ENCODE measurements around the gene UBE2F. TPM values are rescaled to one million over a fixed set of nuclear protein-coding genes. Genes with fewer than 3 reads are reported as not detected.

Gene UBE2F
- total and polyA plus RNA-seq, 2 of the 13 experiments (the other 11 are each of a cell fraction or from before 2014, with no cell fraction given): 35.4 to 73.1 TPM

DNA sequence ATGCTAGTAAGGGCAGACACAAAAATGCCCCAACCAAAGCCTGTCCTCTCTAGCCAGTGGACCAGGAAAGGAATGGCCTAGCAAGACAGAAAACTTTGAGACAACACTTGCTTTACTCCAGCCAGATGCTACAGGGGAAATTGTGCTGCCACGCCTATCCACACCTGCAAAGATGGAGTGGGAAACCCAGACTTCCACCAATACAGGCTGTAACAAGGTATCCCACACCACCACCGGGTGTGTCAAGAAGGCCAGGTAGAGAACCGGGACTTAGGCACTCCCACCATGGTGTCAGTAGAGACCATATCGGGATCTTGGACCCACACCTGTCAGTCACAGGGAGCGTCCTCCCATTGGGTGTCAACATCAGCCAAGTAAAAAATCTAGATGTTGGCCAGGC lies 117.1 kb downstream of the UBE2F start:
- no peaks in the 10 kb centered on the region for H3K79me2 ChIP-seq (ENCODE audit: insufficient read depth, low read length)
- H3K9ac ChIP-seq (ENCODE audit: insufficient read depth, low read depth, low read length): no peak overlapping the region
- no peak for FAIRE-seq
- no peak for ATAC-seq
- no peak overlapping the region for H3K4me3 ChIP-seq (replicated peaks in 1 of 3; ENCODE audit: insufficient read depth in 1 of 3, low read depth in 2 of 3, low read length in 3 of 3)
- BruUV-seq (replicated peaks): no TSS peak
- H3K36me3 ChIP-seq (replicated peaks in 1 of 2; ENCODE audit: control insufficient read depth in 1 of 2, insufficient read depth in 2 of 2, low read length in 2 of 2): peaks cover 30 to 45% of the 10 kb centered on the region in 2 experiments
- no peak for TF ChIP-seq SNAI1 (CRISPR knock-in tag; IDR thresholded peaks at IDR 0.05; ENCODE audit: borderline replicate concordance)
- CTCF ChIA-PET (ENCODE audit: low intra/inter-chr PET ratio, low total read pairs): no interaction called here
- DNase-seq (ENCODE audit: low spot score): no peak
- POLR2A ChIA-PET: no interaction called here
- no peaks in the 10 kb centered on the region for H3K27me3 ChIP-seq (ENCODE audit: control insufficient read depth in 1 of 2, insufficient read depth in 2 of 2, low read length in 2 of 2)
- H3K4me2 ChIP-seq (ENCODE audit: low read depth, low read length): no peak overlapping the region
- H3K9me3 ChIP-seq (ENCODE audit: low read length): peaks cover 7% of the 10 kb centered on the region; the same call in 1 of the 2 replicates
- H2AFZ ChIP-seq (ENCODE audit: low read length): no peak overlapping the region
- peaks cover 23% of the 10 kb centered on the region for H3K4me1 ChIP-seq (ENCODE audit: insufficient read depth, low read length)
- no peaks in the 10 kb centered on the region for H4K20me1 ChIP-seq (ENCODE audit: insufficient read depth, low read length)
- intact Hi-C loops (cut with micrococcal nuclease; ENCODE audit: unreplicated experiment): no loop called here
- 99% methylated on average over 5 of the region's 5 CpGs for WGBS (ENCODE audit: low lambda C conversion rate)
- H3K27ac ChIP-seq (ENCODE audit: extremely low read length, insufficient read depth, low read length): no peak overlapping the region
- in situ Hi-C loops (cut with HindIII; ENCODE audit: extremely low pct_ligation_motif_present, low pct_unique_long_range_greater_than_20kb): no loop called here

DNA sequence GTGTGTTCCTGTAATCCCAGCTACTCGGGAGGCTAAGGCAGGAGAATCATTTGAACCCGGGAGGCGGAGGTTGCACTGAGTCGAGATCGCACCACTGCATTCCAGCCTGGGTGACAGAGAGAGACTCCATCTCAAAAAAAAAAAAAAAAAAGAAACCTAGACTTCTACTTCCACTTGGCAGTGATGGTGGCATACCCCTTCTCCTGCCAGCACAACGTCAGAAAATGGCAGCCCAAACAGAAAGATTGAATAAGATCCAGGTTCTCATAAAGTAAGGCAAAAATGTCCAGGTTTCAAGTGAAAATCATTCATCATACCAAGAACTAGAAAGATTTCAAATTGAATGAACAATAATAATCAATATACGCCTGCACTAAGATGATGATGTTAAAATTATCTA lies 117.9 kb downstream of the UBE2F start:
- no TSS peak for BruUV-seq (replicated peaks)
- Histone ChIP-seq H3K27ac (ENCODE audit: extremely low read length, insufficient read depth, low read length) (no peak overlapping the region), H3K4me1 (ENCODE audit: insufficient read depth, low read length) (peaks cover 14% of the 10 kb centered on the region), H2AFZ (ENCODE audit: low read length) (no peak overlapping the region), H3K9me3 (ENCODE audit: low read length) (peaks cover 7% of the 10 kb centered on the region; the same call in 1 of the 2 replicates), H4K20me1 (ENCODE audit: insufficient read depth, low read length) (no peaks in the 10 kb centered on the region), H3K4me2 (ENCODE audit: low read depth, low read length) (no peak overlapping the region), H3K36me3 (replicated peaks in 1 of 2; ENCODE audit: control insufficient read depth in 1 of 2, insufficient read depth in 2 of 2, low read length in 2 of 2) (peaks cover 30 to 45% of the 10 kb centered on the region in 2 experiments), H3K79me2 (ENCODE audit: insufficient read depth, low read length) (no peaks in the 10 kb centered on the region), H3K4me3 (replicated peaks in 1 of 3; ENCODE audit: insufficient read depth in 1 of 3, low read depth in 2 of 3, low read length in 3 of 3) (no peak overlapping the region), H3K9ac (ENCODE audit: insufficient read depth, low read depth, low read length) (no peak overlapping the region), H3K27me3 (ENCODE audit: control insufficient read depth in 1 of 2, insufficient read depth in 2 of 2, low read length in 2 of 2) (no peaks in the 10 kb centered on the region)
- TF ChIP-seq FOXC1 (CRISPR knock-in tag; IDR thresholded peaks at IDR 0.05; ENCODE audit: borderline replicate concordance) (no peak), PHB2 (IDR thresholded peaks at IDR 0.05; ENCODE audit: partially characterized antibody) (no peak), ZNF607 (CRISPR knock-in tag; IDR thresholded peaks at IDR 0.05; ENCODE audit: borderline replicate concordance) (no peak), EP300 (IDR thresholded peaks at IDR 0.05; ENCODE audit: low read depth in 2 of 2, low read length in 2 of 2) (no peak), EP300 (CRISPR knock-in tag; IDR thresholded peaks at IDR 0.05; ENCODE audit: borderline replicate concordance) (no peak), ZSCAN9 (CRISPR knock-in tag; IDR thresholded peaks at IDR 0.05; ENCODE audit: borderline replicate concordance) (no peak)
- intact Hi-C loops (cut with micrococcal nuclease; ENCODE audit: unreplicated experiment): no loop called here
- FAIRE-seq: no peak
- CTCF ChIA-PET (ENCODE audit: low intra/inter-chr PET ratio, low total read pairs): no interaction called here
- no peak for ATAC-seq
- in situ Hi-C loops (cut with HindIII; ENCODE audit: extremely low pct_ligation_motif_present, low pct_unique_long_range_greater_than_20kb): no loop called here
- 95% methylated on average over 7 of the region's 7 CpGs for WGBS (ENCODE audit: low lambda C conversion rate)
- DNase-seq (ENCODE audit: low spot score): no peak
- POLR2A ChIA-PET: no interaction called here
